ENCODE results near the gene UBE2A.

DNA sequence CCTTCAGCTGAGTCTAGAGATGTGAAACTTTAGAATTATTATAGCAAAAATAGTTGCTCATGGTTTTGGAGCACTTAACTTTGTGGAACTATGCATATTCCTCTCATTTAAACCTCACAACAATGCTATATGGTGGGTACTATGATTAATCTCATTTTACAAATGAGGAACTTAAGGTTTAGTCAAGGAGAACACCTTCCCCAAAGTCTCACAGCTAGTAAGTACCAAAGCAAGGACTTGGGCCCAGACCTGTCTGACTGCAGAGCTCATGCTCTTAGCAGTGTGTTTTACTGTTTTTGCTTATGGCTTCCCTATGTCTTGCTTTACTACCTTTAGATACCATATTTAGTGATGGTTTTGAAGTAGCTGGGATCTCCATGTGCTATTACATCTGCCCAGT lies 5.1 kb downstream of the UBE2A start:
- TF ChIP-seq, protein P1, sequence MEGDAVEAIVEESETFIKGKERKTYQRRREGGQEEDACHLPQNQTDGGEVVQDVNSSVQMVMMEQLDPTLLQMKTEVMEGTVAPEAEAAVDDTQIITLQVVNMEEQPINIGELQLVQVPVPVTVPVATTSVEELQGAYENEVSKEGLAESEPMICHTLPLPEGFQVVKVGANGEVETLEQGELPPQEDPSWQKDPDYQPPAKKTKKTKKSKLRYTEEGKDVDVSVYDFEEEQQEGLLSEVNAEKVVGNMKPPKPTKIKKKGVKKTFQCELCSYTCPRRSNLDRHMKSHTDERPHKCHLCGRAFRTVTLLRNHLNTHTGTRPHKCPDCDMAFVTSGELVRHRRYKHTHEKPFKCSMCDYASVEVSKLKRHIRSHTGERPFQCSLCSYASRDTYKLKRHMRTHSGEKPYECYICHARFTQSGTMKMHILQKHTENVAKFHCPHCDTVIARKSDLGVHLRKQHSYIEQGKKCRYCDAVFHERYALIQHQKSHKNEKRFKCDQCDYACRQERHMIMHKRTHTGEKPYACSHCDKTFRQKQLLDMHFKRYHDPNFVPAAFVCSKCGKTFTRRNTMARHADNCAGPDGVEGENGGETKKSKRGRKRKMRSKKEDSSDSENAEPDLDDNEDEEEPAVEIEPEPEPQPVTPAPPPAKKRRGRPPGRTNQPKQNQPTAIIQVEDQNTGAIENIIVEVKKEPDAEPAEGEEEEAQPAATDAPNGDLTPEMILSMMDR (IDR thresholded peaks at IDR 0.05) = no peak
- TF ChIP-seq POLR2AphosphoS5 (IDR thresholded peaks at IDR 0.05) = no peak
- no peak for TF ChIP-seq POLR2A (IDR thresholded peaks at IDR 0.05; ENCODE audit: low read depth)
- TF ChIP-seq EP300 (IDR thresholded peaks at IDR 0.05) = no peak

Measured in esophagus muscularis mucosa (tissue), 4 donors.